Stimulated activated CD8-positive, alpha-beta memory T cell treated with anti-CD3 and anti-CD28 coated beads, Interleukin-4, amount 100 ng/mL, for 4 hours (primary cell): Measurements from ENCODE around the gene TMEM255A.
A peak's percentile ranks its signal among the peaks of the same experiment; 100 is the strongest.
"Not testable (repeated sequence)": the region's sequence is repeated elsewhere in the genome, so short reads cannot be mapped to it uniquely, and the experiment has no call there.

Experiments used
- DNase-seq, 2 donors: peaks; one replicate each; pipeline ENCODE4 v3.0.0-alpha.2; 2020; ENCODE audit warnings: low read depth in 2 of 2, low spot score in 1 of 2

The TMEM255A gene

GRCh38 chrX:120310861-120311726, at the start of gene TMEM255A:
TMEM255A (minus strand) TSS chrX:120311461; CDS start chrX:120311309, 152 bp downstream.
- DNase-seq = no peak

- DNase-seq = peak in 1 of 2 donors; percentile 3
Measured at GRCh38 chrX:120358737-120359456, 47.6 kb upstream of the TMEM255A start.

GRCh38 chrX:120357186-120357585, 45.9 kb upstream of the TMEM255A start:
- DNase-seq = no peak

- DNase-seq = no peak
Measured at GRCh38 chrX:120356084-120356483, 44.8 kb upstream of the TMEM255A start.

- no peak for DNase-seq
Measured at GRCh38 chrX:120350450-120351138, 39.3 kb upstream of the TMEM255A start.

- not testable (repeated sequence) for DNase-seq
Measured at GRCh38 chrX:120344566-120344965, 33.3 kb upstream of the TMEM255A start.

DNA sequence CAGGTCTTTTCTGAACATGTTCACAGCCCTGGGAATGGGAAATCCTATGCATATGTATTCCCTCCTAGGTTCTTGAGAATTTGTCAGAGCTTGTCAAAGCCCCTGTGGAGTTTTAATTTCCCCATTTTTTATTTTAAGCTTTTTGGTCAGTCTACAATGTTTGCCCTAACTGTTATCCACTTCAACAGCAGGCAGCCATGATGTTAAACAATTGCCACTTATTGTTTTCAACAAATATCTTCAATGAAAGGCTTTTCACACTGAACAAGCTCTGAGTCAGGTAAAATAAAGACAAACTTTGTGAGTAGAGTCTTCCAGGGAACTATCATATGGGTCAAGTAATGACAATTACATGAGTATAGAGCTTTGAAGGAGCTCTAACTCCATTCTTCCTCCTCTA, 25.6 kb upstream of the TMEM255A start:
- DNase-seq = no peak

DNA sequence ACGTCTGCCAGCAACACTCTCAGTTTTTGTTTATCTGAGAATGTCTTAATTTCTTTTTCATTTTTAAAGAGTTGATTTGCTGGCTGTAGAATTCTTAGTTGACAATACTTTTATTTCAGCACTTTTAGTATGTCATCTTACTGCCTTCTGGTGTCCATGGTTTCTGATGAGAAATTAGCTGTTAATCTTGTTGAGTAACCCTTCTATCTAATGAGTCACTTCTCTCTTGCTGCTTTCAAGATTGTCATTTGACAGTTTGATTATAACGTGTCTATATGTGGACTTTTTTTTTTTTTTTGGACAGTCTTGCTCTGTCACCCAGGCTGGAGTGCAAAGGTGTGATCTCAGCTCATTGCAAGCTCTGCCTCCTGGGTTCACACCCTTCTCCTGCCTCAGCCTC, 24.0 kb upstream of the TMEM255A start:
- no peak for DNase-seq

GRCh38 chrX:120334603-120335002, 23.3 kb upstream of the TMEM255A start:
- no peak for DNase-seq

GRCh38 chrX:120334151-120334550, 22.9 kb upstream of the TMEM255A start:
- no peak for DNase-seq

DNA sequence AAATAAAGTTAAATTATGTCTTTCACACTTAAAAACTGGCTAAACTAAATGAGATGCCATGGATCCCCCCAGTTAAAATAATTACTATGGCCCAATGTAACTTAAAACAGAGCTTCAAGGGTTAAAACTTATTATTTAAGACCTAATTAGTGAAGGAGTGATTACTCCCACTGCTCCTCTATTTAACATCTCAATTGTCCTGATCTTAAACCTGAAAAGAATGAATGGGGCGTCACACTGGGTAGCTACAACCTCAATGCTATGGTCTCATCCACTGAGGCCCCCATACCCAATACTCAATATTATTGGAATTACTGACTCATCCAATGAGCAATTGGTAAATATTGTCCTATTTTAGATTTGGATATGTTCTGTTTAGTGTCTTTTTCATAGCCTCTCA, 21.1 kb upstream of the TMEM255A start:
- DNase-seq = no peak

- DNase-seq = no peak
Measured at GRCh38 chrX:120331116-120331515, 19.9 kb upstream of the TMEM255A start.

DNA sequence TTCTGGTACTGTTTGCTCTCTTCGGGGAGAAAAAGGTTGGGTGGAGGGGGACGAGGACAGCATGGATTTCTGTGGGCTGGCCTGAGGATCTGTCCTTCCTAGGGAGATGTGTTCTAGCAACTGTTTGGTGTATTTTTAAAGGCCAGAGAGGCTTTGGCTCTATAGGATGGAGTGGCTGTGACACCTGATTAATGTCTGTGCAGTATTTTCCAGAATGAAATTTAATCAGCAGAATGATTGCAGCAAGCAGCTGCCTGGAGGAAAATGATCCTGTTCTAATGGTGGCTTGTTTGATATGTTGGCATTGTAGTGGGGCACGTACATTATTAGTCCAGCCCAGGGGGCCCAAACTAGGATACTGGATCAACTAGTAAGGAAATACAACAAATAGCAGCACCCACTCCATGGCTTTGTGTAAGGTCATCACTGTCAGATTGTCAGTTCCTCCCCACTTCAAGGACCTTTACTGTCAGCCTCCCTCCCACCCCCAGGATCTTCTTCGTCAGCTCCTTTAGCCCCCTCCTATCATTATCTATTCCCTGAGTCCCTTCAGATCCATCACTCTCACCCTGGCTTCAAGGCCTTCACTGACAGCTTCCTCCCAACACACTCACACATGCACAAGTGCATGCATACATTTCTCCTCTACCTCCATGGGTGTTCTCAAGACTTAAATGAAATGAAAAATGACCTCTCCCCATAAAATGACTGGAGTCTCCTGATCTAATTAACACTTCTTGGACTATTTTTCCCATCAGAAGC, 10.4 kb upstream of the TMEM255A start:
- no peak for DNase-seq

GRCh38 chrX:120318411-120318810, 7.2 kb upstream of the TMEM255A start:
- DNase-seq = no peak

- no peak for DNase-seq
Measured at GRCh38 chrX:120316587-120317283, 5.5 kb upstream of the TMEM255A start.

DNA sequence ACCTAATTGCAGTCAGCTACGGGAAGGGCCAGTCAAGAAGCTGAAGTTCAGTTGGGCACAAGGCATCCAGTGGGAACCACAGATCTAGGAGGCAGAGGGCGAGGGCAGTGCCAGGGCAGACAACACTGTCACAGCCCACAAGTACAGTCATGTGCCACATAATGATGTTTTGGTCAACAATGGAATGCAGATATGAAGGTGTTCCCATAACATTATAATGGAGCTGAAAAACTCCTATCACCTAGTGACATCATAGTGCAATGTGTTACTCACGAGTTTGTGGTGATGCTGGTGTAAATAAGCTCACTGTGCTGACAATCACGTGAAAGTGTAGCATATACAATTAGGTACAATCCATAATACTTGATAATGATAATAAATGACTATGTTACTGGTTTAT, 4.5 kb upstream of the TMEM255A start:
- no peak for DNase-seq

DNA sequence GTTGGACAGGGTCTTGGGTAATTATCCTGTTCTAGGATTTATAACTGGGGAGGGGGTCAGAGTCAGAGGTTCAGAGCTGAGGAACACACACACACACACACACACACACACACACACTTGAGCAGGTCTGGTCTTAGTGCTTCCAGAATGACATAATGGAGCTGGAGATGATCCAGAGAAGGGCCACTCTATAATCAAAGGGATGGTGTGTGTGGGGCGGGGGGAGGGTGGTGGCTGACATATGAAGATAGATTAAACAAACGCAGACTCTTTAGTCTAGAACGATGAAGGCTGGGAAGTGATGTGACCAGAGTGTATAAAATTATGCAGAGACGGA, 434 bp upstream of the TMEM255A start:
- DNase-seq = no peak

DNA sequence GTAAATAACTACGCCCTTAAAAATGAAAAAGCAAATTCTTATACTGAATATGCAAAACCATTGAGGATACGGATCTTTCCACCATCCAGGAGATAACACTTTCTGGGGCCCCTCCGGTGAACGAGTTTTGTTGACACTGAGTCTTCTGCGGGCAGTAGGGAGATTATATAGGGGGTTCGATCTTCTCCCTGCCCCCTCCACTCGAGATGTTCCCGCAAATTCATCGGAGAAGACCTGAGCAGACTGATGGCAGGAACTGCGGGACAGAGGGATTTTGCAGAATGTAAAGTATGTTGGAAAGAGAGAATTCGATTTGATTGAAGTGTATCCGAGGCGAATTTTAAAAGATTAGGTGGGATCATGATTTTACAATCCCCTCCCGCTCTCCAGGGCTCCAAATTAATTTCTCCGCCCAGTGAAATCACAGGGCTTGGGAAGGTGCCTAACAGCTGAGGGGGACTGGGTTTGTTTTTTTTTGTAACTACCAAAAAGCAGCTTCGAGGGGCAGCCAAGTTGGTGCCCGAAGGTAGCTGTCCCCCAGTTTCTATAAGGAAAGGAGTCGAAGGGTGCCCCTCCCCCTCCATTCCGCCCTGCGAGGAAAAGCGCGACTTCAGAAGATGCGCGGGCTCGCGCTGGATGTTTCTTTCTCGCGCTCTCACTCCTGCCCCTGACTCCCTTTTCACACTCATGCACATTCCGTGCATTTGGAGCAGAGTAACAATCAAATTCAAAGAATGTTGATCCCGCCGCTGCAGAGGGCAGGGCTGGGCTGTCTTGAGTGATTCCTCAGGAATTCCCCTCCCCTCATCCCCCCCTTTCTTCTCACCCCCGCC, 1.2 kb downstream of the TMEM255A start:
- no peak for DNase-seq

- DNase-seq = peak; percentile 37 to 41
Measured at GRCh38 chrX:120308959-120309872, 2.0 kb downstream of the TMEM255A start.
